Measurements from ENCODE around the gene AGPAT4.

Gene AGPAT4

GRCh38 chr6:161254464-161255253 lies 19.2 kb downstream of the AGPAT4 start:
- no peak for DNase-seq (ENCODE audit: low spot score)

GRCh38 chr6:161254126-161254463 lies 19.8 kb downstream of the AGPAT4 start:
- DNase-seq (ENCODE audit: low spot score) = no peak

- DNase-seq (ENCODE audit: low spot score) = no peak
These were observed 22.5 kb downstream of the AGPAT4 start for GRCh38 chr6:161251345-161251744.

GRCh38 chr6:161249327-161249726 lies 24.5 kb downstream of the AGPAT4 start:
- DNase-seq (ENCODE audit: low spot score) = no peak

- no peak for DNase-seq (ENCODE audit: low spot score)
These were observed 27.1 kb downstream of the AGPAT4 start for GRCh38 chr6:161246725-161247124.

DNA sequence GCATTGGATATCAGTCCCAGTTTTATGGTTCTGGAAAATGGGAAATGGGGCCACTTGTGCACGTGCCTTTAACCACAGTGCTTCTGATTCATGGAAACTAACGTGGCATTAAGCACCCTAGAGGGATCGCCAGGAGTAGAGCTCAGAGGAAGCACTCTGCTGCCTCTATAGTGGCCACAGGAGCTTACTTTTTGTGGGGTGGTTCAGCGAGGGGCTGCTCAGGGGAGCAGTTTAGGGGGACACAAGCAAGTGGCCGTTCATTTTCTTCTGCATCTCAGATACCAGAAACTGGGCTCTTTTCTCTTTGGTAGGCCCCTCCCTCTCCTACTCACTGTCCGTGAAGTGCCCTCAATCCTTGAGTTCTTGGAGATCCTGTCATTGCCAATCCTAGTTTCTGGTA lies 28.5 kb downstream of the AGPAT4 start:
- no peak for DNase-seq (ENCODE audit: low spot score)

GRCh38 chr6:161244725-161245124 lies 29.1 kb downstream of the AGPAT4 start:
- no peak for DNase-seq (ENCODE audit: low spot score)

GRCh38 chr6:161242779-161243693 lies 30.8 kb downstream of the AGPAT4 start:
- DNase-seq (ENCODE audit: low spot score) = no peak

DNA sequence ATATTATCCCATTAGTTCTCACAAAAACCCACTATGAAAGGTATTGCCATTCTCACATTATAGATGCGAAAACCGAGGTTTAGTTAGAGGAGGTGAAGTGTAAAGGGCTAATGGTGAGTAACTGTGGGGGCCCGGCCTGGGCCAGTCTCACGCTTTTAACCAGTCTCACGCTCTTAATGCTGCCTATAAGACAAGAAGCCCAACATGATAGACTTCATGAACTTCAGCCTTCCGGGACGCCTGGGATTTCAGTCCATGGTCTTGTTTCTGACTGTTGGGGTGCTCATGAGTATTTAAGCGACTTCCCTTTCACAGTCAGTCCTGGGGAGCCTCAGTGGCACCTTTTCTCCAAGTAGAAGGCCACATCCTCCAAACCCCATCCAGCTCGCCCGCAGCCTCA lies 31.7 kb downstream of the AGPAT4 start:
- no peak for DNase-seq (ENCODE audit: low spot score)

DNA sequence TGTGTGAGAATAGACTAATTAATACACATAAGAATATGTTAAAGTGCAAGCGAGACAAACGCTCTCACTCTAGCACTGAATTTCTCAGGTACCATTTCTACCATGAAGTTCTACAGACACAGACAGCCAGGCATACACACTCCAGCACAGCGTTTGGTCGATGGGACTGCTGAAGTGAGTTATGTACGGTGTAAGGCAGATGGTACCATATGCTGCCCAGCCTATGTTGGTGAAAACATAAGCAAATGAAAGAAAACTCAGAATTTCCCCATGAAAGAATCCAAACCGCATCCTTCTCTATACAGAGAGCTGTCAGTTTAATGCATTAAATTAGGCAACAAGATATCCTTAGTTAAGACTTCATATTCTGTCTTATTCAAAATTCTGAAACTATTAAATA lies 34.9 kb downstream of the AGPAT4 start:
- no peak for DNase-seq (ENCODE audit: low spot score)

GRCh38 chr6:161238500-161238899 lies 35.4 kb downstream of the AGPAT4 start:
- DNase-seq (ENCODE audit: low spot score) = no peak

- DNase-seq (ENCODE audit: low spot score) = no peak
These were observed 35.8 kb downstream of the AGPAT4 start for GRCh38 chr6:161238081-161238480.

- no peak for DNase-seq (ENCODE audit: low spot score)
These were observed 36.7 kb downstream of the AGPAT4 start for GRCh38 chr6:161237176-161237575.

DNA sequence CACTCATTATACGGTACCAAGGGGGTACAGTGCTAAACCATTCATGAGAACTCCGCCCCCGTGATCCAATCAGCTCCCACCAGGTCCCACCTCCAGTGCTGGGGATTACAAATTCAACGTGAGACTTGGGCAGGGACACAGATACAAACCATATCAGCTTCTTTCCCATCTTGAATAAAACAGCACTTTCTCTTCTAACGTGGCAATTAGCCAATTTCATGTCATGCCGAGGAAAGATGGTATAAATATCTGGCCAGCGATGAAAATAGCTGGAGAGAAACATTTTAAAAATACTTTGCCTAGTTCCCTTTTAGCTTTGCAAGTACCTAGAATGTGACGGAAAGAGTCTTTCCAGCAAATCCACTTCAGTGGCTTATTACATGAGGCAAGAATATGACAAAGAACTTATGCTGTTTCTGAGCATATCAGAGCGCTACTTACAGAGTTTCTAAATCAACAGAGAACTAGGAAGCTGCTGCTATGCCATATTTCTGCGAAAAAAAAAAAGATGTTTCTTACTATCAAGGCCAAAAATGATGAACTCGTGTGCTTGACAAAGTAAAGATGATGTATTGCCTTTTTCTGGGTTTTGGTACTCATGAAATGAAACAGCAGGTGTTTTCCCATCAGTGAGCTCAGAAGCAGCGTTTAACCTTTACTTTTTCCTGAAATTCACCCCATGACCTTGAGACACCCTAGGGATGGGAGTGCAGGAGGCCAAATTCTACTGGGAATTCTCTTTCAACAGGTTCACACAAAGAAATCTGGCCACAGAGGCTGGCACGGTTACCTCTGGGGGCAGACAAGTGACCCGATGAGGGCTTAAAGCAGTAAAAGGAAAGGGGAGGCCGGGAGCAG lies 37.9 kb downstream of the AGPAT4 start:
- DNase-seq (ENCODE audit: low spot score) = no peak

DNA sequence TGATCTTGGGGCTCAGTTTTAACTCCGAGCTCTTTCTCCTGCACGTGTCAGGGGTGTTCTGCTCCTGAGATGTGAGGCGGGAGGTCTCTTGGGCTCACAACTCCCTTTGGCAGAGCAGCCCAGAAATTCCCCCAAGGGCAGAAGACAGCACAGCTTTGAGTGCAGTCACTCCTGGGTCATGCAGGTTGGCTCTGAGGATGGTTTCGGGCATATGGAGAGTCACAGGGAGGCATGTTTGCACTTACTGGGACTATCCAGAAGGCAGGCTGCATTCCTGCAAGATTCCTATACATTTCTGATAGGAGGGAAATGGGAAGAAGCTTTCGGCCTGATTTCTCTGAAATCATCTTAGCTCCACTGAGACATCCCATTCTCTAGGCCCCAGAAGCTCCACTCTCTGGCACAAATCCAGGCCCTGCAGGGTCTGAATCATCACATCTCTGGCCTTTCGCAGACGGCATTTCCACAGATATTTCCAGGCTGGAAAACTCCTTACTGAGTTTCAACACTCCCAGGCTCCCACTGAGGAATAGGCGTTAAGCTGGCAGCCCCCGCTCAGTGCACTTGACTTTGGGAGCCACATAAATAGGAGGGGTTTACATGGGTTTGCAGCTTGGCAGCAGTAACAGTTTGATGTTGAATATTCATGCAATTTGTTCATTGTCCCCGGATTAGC lies 39.7 kb downstream of the AGPAT4 start:
- DNase-seq (ENCODE audit: low spot score) = no peak

DNA sequence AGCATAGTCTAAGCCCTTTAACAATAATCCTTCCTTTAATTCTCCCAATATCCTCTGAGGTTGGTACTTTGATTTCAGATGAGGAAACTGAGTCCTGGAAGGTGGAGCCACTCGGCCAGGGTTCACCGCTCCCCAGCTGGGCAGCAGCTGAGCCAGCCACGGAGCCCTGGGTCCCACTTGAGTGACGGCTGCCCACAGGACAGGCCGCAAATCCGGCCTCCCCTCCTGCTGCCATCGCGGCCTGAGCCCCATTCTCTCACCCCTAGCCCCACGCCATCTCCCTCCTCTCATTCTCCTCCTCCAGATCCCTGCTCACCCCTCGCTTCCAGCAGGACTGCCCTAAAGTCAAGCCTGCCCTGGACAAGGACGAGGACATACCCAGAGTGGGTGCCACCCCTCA lies 41.4 kb downstream of the AGPAT4 start:
- DNase-seq (ENCODE audit: low spot score) = no peak

DNA sequence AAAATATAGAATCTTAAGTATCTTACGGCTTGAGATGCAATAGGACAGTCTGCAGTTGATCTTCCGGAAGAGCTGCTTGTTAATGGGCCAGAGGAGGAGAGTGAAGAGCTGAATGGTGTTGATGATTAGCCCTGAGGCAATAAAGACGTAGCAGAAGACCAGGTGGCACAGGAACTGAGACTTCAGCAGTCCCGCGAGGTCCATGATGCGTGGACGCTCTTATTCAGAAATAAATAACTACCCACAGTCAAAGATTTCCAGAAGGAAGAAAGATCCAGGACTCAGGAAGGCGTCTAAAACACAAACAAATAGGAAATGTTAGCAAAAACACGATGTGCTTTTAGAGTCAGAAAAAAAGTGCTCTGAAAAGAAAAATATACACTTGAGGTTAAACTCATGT lies 41.9 kb downstream of the AGPAT4 start:
- DNase-seq (ENCODE audit: low spot score) = no peak

GRCh38 chr6:161230339-161230738 lies 43.5 kb downstream of the AGPAT4 start:
- DNase-seq (ENCODE audit: low spot score) = no peak

GRCh38 chr6:161228921-161229591 lies 44.8 kb downstream of the AGPAT4 start:
- no peak for DNase-seq (ENCODE audit: low spot score)

GRCh38 chr6:161228096-161228495 lies 45.8 kb downstream of the AGPAT4 start:
- DNase-seq (ENCODE audit: low spot score) = no peak
